Suppressor macrophage treated with lipopolysaccharide for 1 hour (primary cell): ENCODE data around the gene PPIE.
"Not testable (repeated sequence)": the region's sequence is repeated elsewhere in the genome, so short reads cannot be mapped to it uniquely, and the experiment has no call there.

Experiments used
- DNase-seq, 3 donors: peaks; one replicate each; pipeline ENCODE4 v3.0.0-alpha.2; 2020 to 2022

PPIE gene

GRCh38 chr1:39778463-39779099 is 39.9 kb downstream of the PPIE start:
- DNase-seq, result not testable (repeated sequence)

GRCh38 chr1:39779137-39779536 is 40.5 kb downstream of the PPIE start:
- no peak for DNase-seq

- DNase-seq, result no peak
Observed at GRCh38 chr1:39779821-39780220, 41.1 kb downstream of the PPIE start.

GRCh38 chr1:39781349-39781715 is 42.6 kb downstream of the PPIE start:
- no peak for DNase-seq

- DNase-seq, result no peak
Observed at GRCh38 chr1:39782103-39782502, 43.4 kb downstream of the PPIE start.

- peak in 1 of 3 donors; percentile 9 for DNase-seq
Observed at GRCh38 chr1:39782685-39783084, 44.0 kb downstream of the PPIE start.

GRCh38 chr1:39786303-39787107 is 47.8 kb downstream of the PPIE start:
- DNase-seq, result not testable (repeated sequence)

- not testable (repeated sequence) for DNase-seq
Observed at GRCh38 chr1:39787108-39787375, 48.4 kb downstream of the PPIE start.

GRCh38 chr1:39787468-39787867 is 48.8 kb downstream of the PPIE start:
- DNase-seq, result no peak

- not testable (repeated sequence) for DNase-seq
Observed at GRCh38 chr1:39787964-39788363, 49.3 kb downstream of the PPIE start.

GRCh38 chr1:39788426-39788757 is 49.7 kb downstream of the PPIE start:
- no peak for DNase-seq

GRCh38 chr1:39788758-39789570 is 50.3 kb downstream of the PPIE start, which contains the start of gene BMP8B:
BMP8B (minus strand) TSS chr1:39788865; CDS start chr1:39788485, 380 bp downstream.
- DNase-seq, result peak; percentile 72 to 92 (median 84)

- no peak for DNase-seq
Observed at GRCh38 chr1:39789571-39790110, 51.0 kb downstream of the PPIE start.

GRCh38 chr1:39791838-39792237 is 53.2 kb downstream of the PPIE start:
- DNase-seq, result no peak

- DNase-seq, result no peak
Observed at GRCh38 chr1:39795651-39796050, 57.0 kb downstream of the PPIE start.

GRCh38 chr1:39798859-39799769 is 60.4 kb downstream of the PPIE start:
- peak; percentile 87 to 94 (median 93) for DNase-seq

GRCh38 chr1:39799770-39800470 is 61.2 kb downstream of the PPIE start:
- DNase-seq, result peak; percentile 67 to 86 (median 77)

GRCh38 chr1:39800471-39800835 is 61.8 kb downstream of the PPIE start:
- DNase-seq, result no peak

- no peak for DNase-seq
Observed at GRCh38 chr1:39802496-39803260, 64.0 kb downstream of the PPIE start.

GRCh38 chr1:39805385-39805784 is 66.7 kb downstream of the PPIE start:
- peak in 1 of 3 donors; percentile 22 for DNase-seq
